ENCODE results near the gene SLC37A1.
"Not testable (repeated sequence)": the region's sequence is repeated elsewhere in the genome, so short reads cannot be mapped to it uniquely, and the experiment has no call there.

Gene SLC37A1

DNA sequence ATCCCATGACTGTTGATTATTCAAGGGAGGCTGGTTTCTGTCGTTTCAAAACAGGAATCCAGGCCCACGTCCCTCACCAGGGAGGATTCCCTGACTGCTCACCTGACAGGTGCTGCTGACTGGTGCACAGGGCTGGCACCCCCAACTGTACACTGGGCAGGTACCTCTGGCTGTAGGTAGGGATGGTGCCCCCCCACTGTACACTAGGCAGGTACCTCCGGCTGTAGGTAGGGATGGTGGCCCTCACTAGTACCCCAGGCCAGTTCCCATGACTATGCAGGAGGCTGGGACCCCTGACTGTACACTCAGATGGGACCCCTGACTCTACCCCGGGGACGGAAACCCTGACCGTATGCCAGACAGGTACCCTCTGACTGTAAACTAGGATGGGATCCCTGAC, 106.2 kb downstream of the SLC37A1 start:
- no peak for DNase-seq (ENCODE audit: low spot score)

- DNase-seq (ENCODE audit: low spot score): no peak
Observed at GRCh38 chr21:42621166-42621818, 107.6 kb downstream of the SLC37A1 start.

DNA sequence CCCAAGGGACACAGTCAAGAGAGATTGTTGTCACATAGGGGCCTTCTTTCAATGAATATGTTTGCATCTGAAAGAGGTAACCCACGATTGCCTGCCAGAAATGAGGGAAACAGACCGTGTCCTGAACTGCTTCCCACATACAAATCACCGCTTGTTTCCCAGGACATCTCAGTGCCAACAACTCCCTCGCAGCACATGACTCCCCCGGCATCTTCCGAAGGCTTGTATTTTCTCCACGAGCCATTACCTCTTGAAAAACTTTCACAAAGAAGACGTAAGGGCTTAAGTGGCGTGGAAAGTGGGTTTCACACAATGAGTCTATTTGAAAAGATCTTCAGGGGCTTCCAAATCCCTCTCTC, 108.1 kb downstream of the SLC37A1 start:
- DNase-seq (ENCODE audit: low spot score): peak; percentile 58

DNA sequence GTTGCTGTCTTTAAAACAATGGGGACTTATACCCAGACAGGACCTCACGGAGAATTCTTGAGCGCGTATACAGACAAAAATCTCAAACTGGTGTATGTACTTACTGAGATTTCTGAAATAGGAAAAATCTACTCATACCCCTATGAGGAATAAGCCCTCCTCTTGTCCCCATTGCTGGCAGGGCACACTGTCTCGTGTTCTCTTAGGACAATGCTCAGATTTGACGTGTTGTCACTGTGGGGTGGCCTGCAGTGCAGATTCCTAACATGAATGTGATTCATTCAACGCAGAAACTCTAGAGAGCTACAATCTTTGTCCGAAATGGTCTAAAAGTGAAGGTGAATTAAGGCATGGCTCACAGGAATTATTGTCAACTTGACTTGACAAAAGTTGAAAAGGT, 108.6 kb downstream of the SLC37A1 start:
- DNase-seq (ENCODE audit: low spot score): peak; percentile 45

DNA sequence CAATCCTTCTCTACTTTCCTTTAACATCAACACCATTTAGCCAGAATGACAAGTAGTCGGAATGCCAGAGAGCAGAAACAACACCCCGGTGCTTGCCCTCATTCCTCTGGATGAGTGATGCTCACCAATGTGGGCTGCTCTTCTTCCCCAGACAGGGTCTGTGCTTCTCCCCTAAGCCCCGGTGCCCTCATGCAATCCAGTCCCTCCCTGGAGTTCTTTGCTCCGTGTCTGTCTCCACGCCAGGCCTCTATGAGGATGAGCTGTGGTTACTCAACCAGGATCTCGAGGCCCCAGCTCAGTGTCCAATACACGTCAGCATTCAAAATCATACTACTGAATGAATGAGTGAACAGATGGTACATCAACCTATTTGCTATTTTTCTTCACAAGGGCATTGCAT, 110.0 kb downstream of the SLC37A1 start:
- no peak for DNase-seq (ENCODE audit: low spot score)

DNA sequence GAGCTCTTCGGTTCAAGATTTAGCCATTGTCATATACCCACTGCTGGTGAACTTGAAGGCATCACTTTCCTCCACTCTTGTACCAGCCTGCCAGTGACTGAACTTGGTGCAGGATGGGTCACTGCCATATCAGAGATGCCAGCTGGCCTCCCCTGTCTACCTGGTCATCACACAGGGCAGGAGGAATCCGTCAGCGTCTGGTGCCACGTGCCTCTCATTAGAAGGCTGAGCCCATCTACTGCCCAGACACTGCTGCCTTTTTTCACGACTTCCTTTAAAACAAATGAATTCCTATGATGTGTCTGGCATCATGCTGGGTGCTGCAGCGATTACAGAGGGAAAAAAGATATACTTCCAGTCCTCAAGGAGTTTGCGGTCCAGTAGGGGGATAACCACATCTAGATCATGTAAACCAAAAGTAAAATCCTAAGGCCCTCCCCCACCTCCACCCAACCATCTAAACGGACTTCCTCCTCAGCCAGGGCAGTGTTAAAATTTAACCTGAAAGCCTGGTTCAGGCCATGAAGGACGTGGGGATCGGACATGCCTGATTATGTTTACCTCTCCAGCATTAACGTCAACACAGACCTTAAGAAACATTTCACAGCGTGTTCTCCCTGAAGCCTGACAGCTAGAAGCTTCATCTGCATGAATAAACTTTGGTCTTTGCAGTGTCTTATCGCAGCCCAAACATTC, 110.6 kb downstream of the SLC37A1 start:
- DNase-seq (ENCODE audit: low spot score): no peak

DNA sequence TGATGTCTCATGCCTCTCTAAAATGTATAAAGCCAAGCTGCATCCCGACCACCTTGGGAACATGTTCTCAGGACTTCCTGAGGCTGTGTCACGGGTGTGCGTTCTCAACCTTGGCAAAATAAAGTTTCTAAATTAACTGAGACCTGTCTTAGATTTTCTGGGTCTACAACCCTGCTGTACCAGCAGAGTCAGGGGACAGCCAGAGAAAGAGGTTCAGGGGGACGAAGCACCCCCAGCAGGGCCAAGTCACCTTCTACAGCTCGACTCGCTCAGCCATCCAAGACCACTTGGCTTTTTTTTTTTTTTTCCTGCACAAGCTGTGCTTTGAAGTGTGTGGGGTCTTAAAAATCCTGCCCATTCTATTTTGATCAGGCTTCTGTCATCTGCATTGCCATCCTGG, 111.3 kb downstream of the SLC37A1 start:
- DNase-seq (ENCODE audit: low spot score): no peak

GRCh38 chr21:42626171-42626570, 112.5 kb downstream of the SLC37A1 start:
- DNase-seq (ENCODE audit: low spot score): no peak

DNA sequence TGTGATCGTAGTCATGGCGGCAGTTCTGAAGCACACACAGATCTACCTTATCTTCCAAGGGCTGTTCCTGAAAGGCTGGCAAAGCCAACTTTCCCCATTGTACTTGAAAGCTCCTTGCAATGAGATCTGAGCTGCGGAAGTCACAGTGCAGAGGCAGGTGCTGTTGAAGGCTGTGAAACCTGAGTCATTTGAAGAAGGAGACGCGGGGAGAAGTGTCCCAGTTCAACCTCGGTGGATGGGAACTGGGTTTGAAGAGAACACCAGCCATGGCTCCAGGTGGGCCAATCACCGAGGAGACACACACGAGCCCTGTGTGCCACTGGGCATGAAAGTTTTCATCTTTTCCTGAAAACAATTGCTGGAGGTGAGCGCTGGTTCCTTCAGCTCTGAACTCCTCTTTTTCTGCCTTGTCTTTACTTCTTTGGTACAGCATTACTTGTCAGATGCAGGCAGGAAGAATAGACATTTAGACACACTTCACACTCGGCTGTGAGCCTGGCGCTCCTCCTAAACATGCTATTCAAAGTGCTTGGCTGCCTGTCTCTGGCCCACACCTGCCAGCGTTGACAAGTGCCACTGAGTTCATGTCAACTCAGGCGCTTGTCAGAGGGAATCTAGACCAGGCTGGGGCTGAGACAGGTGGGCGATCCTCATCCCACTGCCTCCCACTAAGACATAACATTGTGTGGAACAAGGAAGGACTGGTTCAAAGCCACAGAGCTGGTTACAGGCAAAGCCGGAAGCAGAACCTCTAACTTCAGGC, 114.1 kb downstream of the SLC37A1 start:
- no peak for DNase-seq (ENCODE audit: low spot score)

DNA sequence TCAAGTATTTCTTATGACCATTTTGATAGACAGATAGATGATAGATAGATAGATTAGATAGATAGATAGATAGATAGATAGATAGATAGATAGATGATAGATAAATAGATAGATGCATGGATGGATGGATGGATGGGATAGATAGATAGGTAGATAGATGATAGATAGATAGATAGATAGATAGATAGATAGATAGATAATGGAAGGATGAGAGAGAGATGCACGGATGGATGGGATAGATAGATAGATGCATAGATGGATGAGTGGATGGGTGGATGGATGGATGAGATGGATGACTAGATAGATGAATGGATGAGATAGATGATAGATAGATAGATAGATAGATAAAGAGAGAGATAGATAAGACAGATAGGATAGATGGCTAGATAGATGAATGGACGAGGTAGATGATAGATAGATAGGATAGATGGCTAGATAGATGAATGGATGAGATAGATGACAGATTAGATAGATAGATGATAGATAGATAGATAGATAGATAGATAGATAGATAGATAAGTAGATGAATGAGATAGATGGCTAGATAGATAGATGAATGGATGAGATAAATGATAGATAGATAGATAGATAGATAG, 114.9 kb downstream of the SLC37A1 start:
- DNase-seq (ENCODE audit: low spot score): not testable (repeated sequence)

GRCh38 chr21:42629933-42630589, 116.4 kb downstream of the SLC37A1 start:
- DNase-seq (ENCODE audit: low spot score): no peak

GRCh38 chr21:42630626-42631025, 117.0 kb downstream of the SLC37A1 start:
- DNase-seq (ENCODE audit: low spot score): no peak

Measured in pons (tissue), 1 donor.